SJSA1 (cell line): Measurements from ENCODE around the gene ERVFRD-1. TPM values are rescaled to one million over a fixed set of nuclear protein-coding genes. Genes with fewer than 3 reads are reported as not detected.
"Not testable (repeated sequence)": the region's sequence is repeated elsewhere in the genome, so short reads cannot be mapped to it uniquely, and the experiment has no call there.

Source experiments
- DNase-seq, 2 experiments: peaks; one replicate each; pipeline ENCODE4 v3.0.0-alpha.2; 2015 to 2020; ENCODE audit warnings: low spot score in 2 of 2, low read depth in 1 of 2
- H3K27ac ChIP-seq: fragments of 250-450 bp; sonication (Bioruptor Pico); 2 replicates; pipeline ENCODE4 v1.5.1; 2020; ENCODE audit warnings: mild to moderate bottlenecking, moderate library complexity
- H3K27me3 ChIP-seq: fragments of 250-450 bp; sonication (Bioruptor Pico); replicated peaks from 2 replicates; pipeline ENCODE4 v1.5.1; 2020; ENCODE audit warnings: mild to moderate bottlenecking, moderate library complexity
- H3K36me3 ChIP-seq: fragments of 250-450 bp; sonication (Bioruptor Pico); 2 replicates; pipeline ENCODE4 v1.5.1; 2020; ENCODE audit warnings: mild to moderate bottlenecking
- H3K4me1 ChIP-seq: fragments of 250-450 bp; sonication (Bioruptor Pico); replicated peaks from 2 replicates; pipeline ENCODE4 v1.6.1; 2021; ENCODE audit warnings: mild to moderate bottlenecking
- H3K4me3 ChIP-seq: fragments of 250-450 bp; sonication (Bioruptor Pico); 2 replicates; pipeline ENCODE4 v1.5.1; 2020; ENCODE audit warnings: mild to moderate bottlenecking
- H3K9me3 ChIP-seq: fragments of 250-450 bp; sonication (Bioruptor Pico); replicated peaks from 2 replicates; pipeline ENCODE4 v1.5.1; 2020; ENCODE audit warnings: mild to moderate bottlenecking
- total RNA-seq: library from RNA; depleted of rRNA; stranded (reverse); fragments of >200 nt; shearing (Covaris generic); gene quantifications from 2 replicates; pipeline ENCODE4 v1.2.3, GENCODE V29; 2014

Gene ERVFRD-1
- total RNA-seq, 1 experiment from 2014 or later = not detected

DNA sequence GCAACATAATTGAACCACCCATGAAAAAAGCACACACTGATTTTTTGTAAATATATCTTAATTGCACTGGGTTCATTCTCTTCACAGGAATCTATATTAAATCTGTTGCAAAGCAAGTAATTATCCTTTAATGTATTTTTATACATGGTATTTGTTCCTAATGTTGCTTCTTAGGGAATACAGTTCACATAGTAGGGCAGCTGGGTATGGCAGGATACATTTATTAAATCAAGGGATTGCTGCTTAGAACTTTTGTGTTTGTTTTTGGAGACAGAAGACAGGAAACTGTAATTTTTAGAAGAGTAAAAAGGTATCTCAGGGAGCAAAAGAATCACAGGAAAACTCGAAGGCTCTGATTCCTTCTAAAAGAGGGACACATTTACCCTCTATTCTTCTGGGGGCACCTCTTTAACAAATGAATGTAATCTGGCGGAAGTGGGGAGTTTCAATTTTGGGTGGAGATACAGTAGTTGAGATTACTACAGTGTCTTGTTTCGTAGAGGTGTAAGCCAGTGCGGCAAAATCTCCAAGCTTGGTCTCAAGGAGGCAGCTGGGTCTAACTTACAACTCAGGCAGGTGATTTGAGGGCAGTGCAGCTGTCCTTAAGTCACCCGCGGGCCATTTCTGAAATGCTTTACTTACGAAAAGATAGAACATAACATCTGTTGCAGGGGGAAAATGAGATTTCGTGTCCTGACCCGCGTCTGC, 18.7 kb downstream of the ERVFRD-1 start:
- Histone ChIP-seq H3K4me3 (peak overlapping the region; percentile 91), H3K36me3 (peaks cover 11% of the 10 kb centered on the region), H3K27me3 (no peaks in the 10 kb centered on the region), H3K4me1 (peaks cover 21% of the 10 kb centered on the region), H3K27ac (peak overlapping the region; percentile 97), H3K9me3 (no peaks in the 10 kb centered on the region)
- no peak for DNase-seq

DNA sequence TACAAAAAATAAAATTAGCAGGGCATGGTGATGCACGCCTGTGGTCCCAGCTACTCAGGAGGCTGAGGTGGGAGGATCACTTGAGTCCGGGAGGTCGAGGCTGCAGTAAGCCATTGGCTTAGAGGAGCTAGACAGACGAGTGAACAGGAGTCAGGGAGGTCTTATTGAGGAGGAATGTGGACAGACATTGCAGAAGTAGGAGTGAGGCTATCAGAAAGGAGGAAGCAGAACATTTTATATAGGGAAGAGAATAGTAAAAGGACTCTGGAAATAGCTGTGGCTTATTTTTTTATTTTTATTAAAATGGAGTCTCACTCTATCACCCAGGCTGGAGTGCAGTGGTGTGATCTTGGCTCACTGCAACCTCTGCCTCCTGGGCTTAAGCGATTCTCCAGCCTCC, 20.4 kb downstream of the ERVFRD-1 start:
- not testable (repeated sequence) for H3K9me3 ChIP-seq, DNase-seq, H3K4me3 ChIP-seq, H3K27ac ChIP-seq, H3K27me3 ChIP-seq
- peaks cover 26% of the 10 kb centered on the region for H3K4me1 ChIP-seq
- H3K36me3 ChIP-seq = peaks cover 11% of the 10 kb centered on the region

DNA sequence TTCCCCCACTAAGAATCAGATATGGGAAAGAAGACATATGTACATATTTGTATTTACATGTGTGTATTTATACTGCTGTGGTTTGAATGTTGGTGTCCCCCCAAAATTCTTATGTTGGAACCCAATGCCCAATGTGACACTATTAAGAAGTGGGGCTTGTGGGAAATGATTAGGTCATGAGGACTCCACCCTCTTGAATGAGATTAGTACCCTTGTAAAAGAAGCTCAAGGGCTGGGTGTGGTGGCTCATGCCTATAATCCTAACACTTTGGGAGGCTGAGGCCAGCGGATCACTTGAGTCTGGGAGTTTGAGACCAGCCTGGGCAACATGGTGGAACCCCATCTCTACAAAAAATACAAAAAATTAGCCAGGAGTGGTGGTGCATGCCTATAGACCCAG, 21.8 kb downstream of the ERVFRD-1 start:
- DNase-seq = no peak
- no peaks in the 10 kb centered on the region for H3K9me3 ChIP-seq
- no peak overlapping the region for H3K27ac ChIP-seq
- H3K27me3 ChIP-seq = no peaks in the 10 kb centered on the region
- H3K4me3 ChIP-seq = no peak overlapping the region
- H3K36me3 ChIP-seq = peaks cover 7% of the 10 kb centered on the region
- peaks cover 18% of the 10 kb centered on the region for H3K4me1 ChIP-seq

DNA sequence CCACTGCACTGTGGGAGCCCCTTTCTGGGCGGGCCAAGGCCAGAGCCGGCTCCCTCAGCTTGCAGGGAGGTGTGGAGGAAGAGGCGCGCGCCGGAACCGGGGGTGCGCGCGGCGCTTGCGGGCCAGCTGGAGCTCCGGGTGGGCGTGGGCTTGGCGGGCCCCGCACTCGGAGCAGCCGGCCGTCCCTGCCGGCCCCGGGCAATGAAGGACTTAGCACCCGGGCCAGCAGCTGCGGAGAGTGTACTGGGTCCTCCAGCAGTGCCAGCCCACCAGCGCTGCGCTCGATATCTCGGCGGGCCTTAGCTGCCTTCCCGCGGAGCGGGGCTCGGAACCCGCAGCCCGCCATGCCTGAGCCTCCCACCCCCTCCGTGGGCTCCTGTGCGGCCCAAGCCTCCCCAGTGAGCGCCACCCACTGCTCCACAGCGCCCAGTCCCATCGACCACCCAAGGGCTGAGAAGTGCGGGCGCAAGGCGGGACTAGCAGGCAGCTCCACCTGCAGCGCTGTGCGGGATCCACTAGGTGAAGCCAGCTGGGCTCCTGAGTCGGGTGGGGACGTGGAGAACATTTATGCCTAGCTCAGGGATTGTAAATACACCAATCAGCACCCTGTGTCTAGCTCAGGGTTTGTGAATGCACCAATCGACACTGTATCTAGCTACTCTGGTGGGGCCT, 24.2 kb downstream of the ERVFRD-1 start:
- not testable (repeated sequence) for H3K4me3 ChIP-seq, DNase-seq, H3K36me3 ChIP-seq, H3K27me3 ChIP-seq, H3K9me3 ChIP-seq, H3K27ac ChIP-seq
- H3K4me1 ChIP-seq = peaks cover 17% of the 10 kb centered on the region

DNA sequence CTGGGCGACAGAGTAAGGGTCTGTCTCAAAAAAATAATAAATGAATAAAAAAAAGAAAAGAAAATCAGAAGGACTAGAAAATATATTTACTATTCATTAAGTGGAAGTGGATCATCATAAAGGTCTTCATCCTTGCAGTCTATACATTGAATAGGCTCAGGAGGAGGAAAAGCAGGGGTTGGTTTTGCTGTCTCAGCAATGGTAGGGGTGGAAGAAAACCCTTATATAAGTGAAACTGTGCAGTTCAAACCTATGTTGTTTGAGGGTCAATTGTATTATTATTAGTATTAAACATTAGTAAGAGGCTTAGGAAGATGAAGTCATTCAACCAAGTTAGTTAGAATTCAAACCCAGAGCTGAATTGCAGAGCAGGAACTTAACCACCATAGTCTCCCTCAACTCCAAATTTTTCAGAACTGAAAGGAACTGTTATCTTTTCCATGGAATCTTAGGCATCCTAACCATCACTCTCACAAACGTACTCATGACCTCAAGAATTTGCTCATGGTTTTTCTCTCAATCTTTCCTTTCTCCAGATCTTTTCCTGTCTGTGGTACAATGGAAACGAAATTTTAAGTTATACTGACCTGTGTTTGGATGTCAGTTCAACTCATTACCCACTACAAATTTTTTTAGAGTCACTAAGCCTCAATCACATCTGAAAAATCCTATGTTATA, 25.6 kb downstream of the ERVFRD-1 start:
- Histone ChIP-seq H3K4me3 (no peak overlapping the region), H3K36me3 (no peaks in the 10 kb centered on the region), H3K27me3 (no peaks in the 10 kb centered on the region), H3K27ac (peak overlapping the region; percentile 45), H3K4me1 (peaks cover 17% of the 10 kb centered on the region), H3K9me3 (no peaks in the 10 kb centered on the region)
- peak; percentile 4 to 60 for DNase-seq

DNA sequence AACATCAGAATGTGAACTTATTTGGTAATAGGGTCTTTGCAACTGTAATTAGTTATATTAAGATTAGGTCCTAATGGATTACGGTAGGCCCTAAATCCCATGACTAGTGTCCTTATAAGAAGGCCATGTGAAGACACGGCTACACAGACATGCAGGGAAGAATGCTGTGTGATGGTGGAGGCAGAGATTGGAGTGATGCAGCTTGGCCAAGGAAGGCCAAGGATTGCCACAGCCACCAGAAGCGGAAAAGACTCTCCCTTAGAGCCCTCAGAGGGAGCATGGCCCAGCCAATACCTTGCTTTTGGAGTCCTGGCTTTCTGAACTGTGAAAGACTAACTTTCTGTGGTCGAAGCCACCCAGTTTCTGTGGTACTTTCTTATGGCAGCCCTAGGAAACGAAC, 27.6 kb downstream of the ERVFRD-1 start:
- Histone ChIP-seq H3K27me3 (no peaks in the 10 kb centered on the region), H3K27ac (no peak overlapping the region), H3K4me3 (no peak overlapping the region), H3K4me1 (peaks cover 17% of the 10 kb centered on the region), H3K36me3 (no peaks in the 10 kb centered on the region), H3K9me3 (no peaks in the 10 kb centered on the region)
- DNase-seq = no peak

DNA sequence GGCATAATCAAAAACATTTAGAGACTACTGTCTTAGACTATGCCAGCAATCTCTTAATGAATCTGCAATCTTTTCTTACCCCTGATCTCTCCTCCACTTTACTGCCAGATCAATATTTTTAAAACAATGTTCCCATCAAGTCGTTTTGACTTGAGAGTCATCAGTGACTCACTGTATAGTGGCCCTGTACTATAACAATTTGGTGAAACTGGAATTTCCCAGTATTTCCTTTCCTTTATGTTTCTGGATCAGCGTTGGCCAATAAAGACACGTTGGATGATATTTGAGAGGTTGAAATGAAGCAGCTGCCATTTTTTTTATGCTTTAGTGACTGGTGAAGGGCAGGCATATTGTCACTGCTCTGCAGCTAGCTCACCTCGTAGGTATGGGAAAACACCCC, 28.0 kb downstream of the ERVFRD-1 start:
- H3K27me3 ChIP-seq = no peaks in the 10 kb centered on the region
- H3K36me3 ChIP-seq = no peaks in the 10 kb centered on the region
- H3K4me1 ChIP-seq = peaks cover 17% of the 10 kb centered on the region
- H3K27ac ChIP-seq = no peak overlapping the region
- no peaks in the 10 kb centered on the region for H3K9me3 ChIP-seq
- DNase-seq = no peak
- H3K4me3 ChIP-seq = no peak overlapping the region

DNA sequence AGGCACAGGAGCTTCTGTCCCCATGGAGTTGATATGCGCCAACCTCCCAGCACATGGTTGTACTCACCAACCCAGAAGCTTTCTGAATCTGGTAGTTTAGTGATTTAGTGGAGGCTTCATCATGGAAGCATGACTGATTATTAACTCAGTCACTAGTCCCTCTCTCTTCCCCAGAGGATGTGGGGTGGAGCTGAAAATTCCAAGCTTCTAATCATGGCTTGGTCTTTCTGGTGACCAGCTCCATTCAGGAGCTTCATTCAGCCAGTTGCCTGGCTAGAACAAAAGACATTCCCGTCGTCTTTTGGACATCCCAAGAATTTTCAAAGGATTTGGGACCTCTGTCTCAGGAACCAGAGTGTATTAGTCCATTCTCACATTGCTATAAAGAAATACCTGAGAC, 31.2 kb downstream of the ERVFRD-1 start:
- H3K9me3 ChIP-seq = no peaks in the 10 kb centered on the region
- no peak for DNase-seq
- no peaks in the 10 kb centered on the region for H3K27me3 ChIP-seq
- no peaks in the 10 kb centered on the region for H3K36me3 ChIP-seq
- H3K4me3 ChIP-seq = no peak overlapping the region
- H3K4me1 ChIP-seq = 0 out of 2 replicates have a peak, but pooled peaks cover 5% of the 10 kb centered on the region
- H3K27ac ChIP-seq = no peak overlapping the region

DNA sequence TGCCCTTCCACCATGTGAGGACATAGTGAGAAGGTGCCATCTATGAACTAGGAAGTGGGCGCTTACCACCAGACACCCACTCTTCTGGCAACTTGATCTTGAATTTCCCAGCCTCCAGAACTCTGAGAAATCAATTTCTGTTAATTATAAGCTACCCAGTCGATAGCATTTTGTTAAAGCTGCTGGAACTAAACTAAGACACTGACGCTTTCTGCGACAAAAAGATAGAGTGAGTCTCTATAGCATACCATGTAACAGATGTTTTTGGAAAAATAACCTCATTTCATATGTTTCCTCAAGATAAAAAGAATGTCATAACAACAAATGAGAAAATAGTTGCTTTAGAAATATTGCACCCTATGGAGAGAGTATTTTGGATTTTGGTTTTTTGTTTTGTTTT, 33.3 kb downstream of the ERVFRD-1 start:
- no peak for DNase-seq

DNA sequence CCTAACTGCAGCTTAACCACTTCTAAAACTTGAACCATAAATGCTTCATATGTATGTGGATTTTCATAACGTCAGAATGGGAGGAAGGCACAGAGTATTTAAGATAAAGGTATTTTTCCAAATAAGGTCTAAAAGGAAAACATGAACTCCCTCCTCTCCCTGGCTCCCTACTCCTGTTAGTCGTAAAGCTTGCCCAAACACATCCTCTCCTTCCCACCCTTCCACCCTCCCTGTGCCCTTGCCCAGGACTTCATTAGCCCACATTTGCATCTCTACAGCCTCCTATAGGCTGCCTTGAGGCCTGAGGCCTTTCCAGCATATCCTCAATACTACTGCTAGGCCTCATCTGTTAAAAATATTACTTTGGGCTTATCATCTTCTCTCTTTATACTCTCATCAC, 35.0 kb downstream of the ERVFRD-1 start:
- no peaks in the 10 kb centered on the region for H3K9me3 ChIP-seq
- H3K27ac ChIP-seq = no peak overlapping the region
- H3K27me3 ChIP-seq = no peaks in the 10 kb centered on the region
- H3K36me3 ChIP-seq = no peaks in the 10 kb centered on the region
- no peaks in the 10 kb centered on the region for H3K4me1 ChIP-seq
- no peak overlapping the region for H3K4me3 ChIP-seq
- DNase-seq = no peak

More for the DNA sequence above, 33.3 kb downstream of the ERVFRD-1 start:
- Histone ChIP-seq H3K36me3 (no peaks in the 10 kb centered on the region), H3K27me3 (no peaks in the 10 kb centered on the region), H3K27ac (no peak overlapping the region), H3K4me1 (no peaks in the 10 kb centered on the region), H3K9me3 (no peaks in the 10 kb centered on the region), H3K4me3 (no peak overlapping the region)

DNA sequence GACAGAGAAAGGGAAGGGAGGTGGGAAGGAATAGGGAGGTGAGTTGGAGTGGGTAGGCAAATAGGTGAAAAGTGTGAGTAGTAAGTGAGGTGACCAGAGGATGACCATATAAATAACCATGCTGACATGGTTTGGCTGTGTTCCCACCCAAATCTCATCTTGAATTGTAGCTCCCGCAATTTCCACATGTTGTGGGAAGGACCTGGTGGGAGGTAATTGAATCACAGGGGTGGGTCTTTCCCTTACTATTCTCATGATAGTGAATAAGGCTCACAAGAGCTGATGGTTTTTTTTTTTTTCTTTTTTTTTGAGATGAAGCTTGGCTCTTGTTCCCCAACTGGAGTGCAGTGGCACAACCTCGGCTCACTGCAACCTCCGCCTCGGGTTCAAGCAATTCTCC, 39.4 kb downstream of the ERVFRD-1 start:
- Histone ChIP-seq H3K9me3 (no peaks in the 10 kb centered on the region), H3K4me1 (no peaks in the 10 kb centered on the region), H3K27ac (no peak overlapping the region), H3K27me3 (no peaks in the 10 kb centered on the region), H3K36me3 (no peaks in the 10 kb centered on the region), H3K4me3 (no peak overlapping the region)
- DNase-seq = no peak

DNA sequence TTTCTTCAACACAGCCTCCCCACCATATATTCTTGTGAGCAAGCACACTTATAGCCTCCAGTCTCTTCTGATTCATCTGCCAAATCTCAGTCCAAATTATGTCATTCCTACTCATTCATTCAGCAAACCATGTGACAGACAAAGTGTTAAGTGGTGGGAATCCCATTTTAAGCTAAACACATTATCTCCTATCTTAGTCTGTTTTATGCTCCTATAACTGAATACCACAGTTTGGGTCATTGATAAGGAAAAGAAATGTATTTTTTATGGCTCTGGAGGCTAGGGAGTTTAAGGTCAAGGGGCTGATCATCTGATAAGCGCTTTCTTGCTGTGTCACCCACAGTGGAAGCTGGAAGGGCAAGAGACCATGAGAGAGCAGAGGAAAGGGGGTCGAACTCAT, 41.8 kb downstream of the ERVFRD-1 start:
- H3K4me1 ChIP-seq = no peaks in the 10 kb centered on the region
- H3K4me3 ChIP-seq = no peak overlapping the region
- H3K9me3 ChIP-seq = no peaks in the 10 kb centered on the region
- no peaks in the 10 kb centered on the region for H3K36me3 ChIP-seq
- H3K27ac ChIP-seq = no peak overlapping the region
- DNase-seq = no peak
- H3K27me3 ChIP-seq = no peaks in the 10 kb centered on the region

DNA sequence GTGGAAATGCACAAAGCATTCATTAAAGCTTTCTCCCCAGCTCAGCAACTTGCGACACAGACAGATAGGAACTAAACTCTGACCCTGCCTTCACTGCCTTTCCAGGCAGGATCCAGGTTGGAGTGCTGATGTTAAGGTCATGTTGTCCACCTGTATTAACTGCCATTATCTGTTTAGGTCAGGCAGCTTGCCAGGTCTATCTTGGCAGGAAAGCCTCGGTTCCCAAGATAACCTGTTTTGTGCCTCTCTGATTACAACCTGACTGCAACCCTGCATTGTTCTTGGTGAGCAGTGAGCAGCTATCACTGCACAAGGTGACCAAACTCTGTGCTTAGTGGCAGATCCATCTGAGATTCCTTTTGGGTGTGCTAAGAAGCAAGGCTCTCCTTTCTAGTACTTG, 44.2 kb downstream of the ERVFRD-1 start:
- Histone ChIP-seq H3K4me3 (no peak overlapping the region), H3K9me3 (no peaks in the 10 kb centered on the region), H3K27ac (no peak overlapping the region), H3K36me3 (no peaks in the 10 kb centered on the region), H3K4me1 (no peaks in the 10 kb centered on the region), H3K27me3 (no peaks in the 10 kb centered on the region)
- DNase-seq = no peak
